DMS114 treated with DMSO at 0.1 percent for 48 hours (cell line): ENCODE results near the gene LRRC58.
"Not testable (repeated sequence)": the region's sequence is repeated elsewhere in the genome, so short reads cannot be mapped to it uniquely, and the experiment has no call there.

Experiments
- DNase-seq: peaks from one replicate; lab custom pipeline; 2025; ENCODE audit not compliant: unreplicated experiment; lab: John Stamatoyannopoulos, UW

Gene LRRC58

DNA sequence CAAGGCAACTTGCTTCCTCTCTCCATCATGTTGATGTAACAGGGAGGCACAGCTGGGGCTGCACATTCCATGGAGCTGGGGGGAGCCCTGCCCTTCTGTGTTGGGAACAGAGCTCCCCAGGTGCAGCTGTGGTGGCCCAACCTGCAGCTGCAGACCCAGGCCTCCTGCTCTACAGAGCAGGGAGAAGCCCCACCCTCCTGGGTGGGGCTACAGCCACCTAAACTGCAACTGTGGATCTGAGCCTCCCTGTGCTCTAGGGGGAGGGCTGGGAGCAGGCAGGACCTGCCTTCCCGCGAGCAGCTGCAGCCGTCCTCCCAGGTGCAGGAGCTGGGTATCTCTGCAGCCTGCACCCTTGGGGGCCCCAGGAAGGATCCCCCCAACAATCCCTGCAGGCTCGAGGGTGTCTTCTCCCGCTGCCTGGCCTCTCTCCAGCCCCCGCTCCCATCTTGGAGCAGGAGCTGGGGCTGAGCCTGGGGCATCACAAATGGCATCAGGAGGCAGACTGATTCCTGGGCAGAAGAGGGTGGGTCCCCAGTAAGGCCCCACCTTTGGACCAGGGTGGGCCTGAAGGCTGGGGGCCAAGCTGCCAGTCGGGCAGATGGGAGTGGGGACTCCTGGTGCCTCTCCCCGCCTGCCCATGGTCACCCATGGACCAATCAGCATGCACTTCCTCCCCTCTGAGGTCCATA is 7.4 kb downstream of the LRRC58 start:
- no peak for DNase-seq

DNA sequence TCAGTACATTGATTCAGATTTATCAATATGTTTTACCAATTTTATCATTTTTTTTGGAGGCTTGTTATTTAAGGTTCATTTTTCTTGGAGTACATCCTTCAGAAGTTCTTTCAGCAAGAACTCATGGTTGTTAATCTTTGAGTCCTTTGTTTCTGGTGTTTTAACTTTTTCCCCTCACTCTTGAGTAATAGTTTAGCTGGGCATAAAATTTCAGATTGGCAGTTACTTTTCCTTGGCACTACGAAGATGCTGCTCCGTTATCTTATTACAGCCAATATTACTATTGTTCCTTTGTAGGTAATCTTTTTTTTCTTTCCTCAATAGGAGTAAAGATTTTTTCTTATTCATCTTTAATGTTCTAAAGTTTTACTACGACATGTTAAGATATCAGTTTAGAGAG is 9.8 kb downstream of the LRRC58 start:
- no peak for DNase-seq

DNA sequence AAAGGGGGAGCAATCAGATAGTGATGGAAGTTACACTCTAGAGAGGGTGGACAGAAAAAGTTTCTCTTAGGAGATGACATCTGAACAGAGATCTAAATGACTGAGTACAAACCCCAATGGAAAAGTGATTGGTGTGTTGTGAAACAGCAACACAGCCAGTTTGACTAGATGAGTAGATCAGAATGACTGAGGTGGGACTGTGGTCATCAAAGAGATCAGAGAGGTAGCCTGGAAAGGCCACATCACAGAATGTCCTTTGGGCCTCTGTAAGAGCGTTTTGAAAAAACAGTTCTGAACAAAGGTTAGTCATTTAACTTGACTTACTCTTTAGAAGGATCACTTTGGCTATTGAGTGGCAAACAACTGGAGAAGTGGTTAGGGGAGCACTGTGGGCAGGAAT is 10.6 kb downstream of the LRRC58 start:
- no peak for DNase-seq

DNA sequence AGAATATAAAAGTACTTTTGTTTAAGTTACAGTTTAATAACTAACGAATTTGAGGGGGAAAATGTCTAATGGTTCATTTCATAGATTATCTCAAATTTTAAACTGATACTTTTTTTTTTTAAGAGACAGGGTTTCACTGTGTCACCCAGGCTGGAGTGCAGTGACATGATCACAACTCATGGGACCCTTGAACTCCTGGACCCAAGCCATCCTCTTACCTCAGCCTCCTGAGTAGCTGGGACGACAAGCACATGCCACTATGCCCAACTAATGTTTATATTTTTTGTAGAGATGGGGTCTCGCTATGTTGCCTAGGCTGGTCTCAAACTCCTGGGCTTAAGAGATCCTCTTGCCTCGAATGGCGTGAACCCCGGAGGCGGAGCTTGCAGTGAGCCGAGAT is 16.5 kb downstream of the LRRC58 start:
- no peak for DNase-seq

DNA sequence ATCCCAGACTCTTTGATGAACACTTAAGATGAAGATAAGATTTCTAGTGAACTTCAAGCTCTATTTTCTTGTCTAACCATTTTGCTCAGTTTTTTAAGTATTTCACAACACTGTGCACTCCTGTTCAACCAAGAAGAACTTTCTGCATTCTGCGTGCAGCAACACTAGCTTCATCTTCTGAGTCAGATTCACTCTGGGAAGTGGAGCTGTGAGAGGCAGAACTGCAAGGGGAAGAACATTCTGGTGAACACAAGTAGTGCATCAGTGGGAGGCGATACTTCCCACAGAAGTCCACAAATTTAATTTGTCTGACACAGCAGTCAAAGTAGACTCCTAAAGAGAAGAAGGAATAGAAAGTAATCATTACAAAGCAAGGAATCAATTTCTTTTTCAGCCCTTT is 18.1 kb downstream of the LRRC58 start:
- DNase-seq: no peak

DNA sequence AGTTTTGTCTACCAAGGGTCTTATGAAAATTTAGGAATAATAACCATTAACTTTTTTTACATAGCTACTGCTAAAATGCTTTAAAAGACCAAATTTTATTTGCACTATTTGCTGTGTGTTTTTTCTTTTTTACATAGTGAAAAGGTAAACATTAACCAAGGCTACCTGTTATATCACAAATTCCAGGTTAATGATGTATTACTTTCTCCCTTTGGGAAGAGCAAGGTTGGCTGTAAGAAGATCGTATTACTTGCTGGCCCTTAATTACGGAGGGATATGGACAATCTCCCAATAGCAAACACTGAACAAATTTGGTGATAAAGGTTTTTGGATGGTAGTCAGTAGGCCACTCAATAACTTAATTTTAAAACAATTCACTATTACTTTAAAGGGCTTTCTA is 22.4 kb downstream of the LRRC58 start:
- no peak for DNase-seq

DNA sequence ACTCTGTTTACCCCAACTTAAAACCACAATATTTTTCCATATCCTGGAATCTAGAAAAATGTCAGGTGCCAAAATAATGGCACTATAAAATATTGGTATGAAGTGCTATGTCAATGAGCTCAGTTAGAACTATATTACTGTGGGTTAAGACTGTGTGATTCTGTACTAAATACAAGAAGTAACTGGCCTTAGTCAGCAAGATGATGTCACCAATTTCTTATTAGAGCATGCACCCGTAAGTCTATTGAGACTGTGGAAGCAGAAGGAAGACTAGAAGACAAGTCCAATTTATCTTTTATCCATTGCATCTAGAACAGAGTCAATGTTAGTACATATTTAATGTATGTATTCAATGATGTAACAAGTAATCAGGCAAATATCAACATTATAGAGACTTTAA is 25.0 kb downstream of the LRRC58 start:
- DNase-seq: no peak

DNA sequence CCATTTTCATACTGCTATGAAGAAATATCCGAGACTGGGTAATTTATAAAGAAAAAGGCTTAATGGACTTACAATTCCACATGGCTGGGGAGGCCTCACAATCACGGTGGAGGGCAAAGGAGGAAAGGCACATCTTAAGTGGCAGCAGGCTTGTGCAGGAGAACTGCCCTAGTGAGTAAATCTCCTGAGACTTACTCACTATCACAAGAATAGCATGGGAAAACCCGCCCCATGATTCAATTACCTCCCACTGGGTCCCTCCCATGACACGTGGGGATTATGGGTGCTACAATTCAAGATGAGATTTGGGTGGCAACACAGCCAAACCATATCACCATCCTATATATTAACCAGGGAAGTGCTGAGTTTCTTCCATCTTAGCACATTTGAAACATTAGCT is 25.4 kb downstream of the LRRC58 start:
- not testable (repeated sequence) for DNase-seq

DNA sequence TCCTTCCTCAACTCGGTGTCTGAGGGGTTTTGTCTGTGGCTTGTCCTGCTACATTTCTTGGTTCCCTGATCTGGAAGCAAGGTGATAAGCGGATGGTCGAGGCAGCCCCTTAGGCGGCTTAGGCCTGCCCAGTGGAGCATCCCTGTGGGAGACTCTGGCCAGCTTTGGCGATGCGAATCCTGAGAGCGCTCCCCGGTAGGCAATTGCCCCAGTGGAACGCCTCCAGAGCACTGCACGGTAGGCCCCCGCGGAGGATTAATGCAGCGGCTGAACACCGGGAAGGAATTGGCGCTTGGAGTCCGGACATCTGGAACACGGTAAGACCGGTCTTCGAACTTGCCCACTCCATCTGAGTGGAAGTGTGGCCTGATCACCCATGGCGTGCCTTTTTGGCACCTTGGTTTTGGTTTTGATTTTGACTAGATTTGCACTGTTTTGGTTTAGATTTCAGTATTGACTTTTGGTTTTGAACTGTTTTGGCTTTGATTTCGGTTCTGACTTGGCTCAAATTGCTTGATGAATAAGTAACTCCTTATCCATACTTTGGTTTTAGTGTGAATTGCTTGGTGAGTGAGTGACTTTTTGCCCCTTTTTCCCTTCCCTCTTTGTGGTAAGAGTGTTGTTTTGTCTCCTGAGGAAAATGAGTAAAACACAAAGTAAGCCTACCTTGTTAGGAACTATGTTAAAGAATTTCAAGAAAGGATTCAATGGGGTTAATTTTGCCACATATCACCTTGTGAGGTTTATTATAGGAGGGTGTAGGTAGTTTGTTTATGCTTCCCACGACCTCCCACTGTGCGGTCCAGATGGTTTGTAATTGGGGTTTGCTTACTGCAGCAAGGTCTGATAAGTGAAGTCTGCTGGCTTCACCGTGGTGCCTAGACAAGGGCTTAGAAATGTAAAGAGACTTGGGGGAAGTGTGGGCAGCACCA is 37.0 kb downstream of the LRRC58 start:
- DNase-seq: no peak

- DNase-seq: no peak
Measured at GRCh38 chr3:120306519-120307455, 42.4 kb downstream of the LRRC58 start.

- DNase-seq: no peak
Measured at GRCh38 chr3:120304616-120305015, 44.5 kb downstream of the LRRC58 start.

GRCh38 chr3:120302361-120302760 is 46.8 kb downstream of the LRRC58 start:
- DNase-seq: no peak

- DNase-seq: no peak
Measured at GRCh38 chr3:120300971-120301370, 48.2 kb downstream of the LRRC58 start.

DNA sequence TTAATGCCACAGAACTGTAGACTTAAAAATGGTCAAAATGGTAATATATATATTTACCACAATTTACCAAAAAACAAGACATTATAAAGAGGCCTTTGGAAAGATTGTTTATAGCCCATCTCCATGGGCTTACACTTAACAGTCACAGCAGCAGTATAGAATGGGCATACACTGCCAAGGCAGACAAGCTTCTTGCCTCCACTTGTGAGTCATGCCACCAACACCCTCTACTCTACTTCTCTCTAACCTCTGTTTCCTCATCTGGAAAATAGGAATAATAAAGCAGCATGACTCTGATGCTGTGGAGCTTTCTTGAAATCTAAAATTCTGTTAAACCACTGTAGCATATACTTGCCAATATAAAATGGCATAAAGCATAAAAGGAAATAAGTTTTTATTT is 49.8 kb downstream of the LRRC58 start:
- DNase-seq: no peak

GRCh38 chr3:120298996-120299395 is 50.2 kb downstream of the LRRC58 start:
- no peak for DNase-seq

- DNase-seq: not testable (repeated sequence)
Measured at GRCh38 chr3:120291552-120291951, 57.6 kb downstream of the LRRC58 start.

DNA sequence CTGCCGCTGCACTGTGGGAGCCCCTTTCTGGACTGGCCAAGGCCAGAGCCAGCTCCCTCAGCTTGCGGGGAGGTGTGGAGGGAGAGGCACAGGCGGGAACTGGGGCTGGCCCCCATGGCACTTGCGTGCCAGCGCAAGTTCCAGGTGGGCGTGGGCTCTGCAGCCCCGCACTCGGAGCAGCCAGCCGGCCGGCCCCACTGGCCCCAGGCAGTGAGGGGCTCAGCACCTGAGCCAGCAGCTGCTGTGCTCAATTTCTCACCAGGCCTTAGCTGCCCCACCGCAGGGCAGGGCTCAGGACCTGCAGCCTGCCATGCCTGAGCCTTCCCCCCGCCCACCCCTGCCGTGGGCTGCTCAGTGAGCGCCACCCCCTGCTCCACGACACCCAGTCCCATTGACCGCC is 59.5 kb downstream of the LRRC58 start:
- DNase-seq: no peak

DNA sequence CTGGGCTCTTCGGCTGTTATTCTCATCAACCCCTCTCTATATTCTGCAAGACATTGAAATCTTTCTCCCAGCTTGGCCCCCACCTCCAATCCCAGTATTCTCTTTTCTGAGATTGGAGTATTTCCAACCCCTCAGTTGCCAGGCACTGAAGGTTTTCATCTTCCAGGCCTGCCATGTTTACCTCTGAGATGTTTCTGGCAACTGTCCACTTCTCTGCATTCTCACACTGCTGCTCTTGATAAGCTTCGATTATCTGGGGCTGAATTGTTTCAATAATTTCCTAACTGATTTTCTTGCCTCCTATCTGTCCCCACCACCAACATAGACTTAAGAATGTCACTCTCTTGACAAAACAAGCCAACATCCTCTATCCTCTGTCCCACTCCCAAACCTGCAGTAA is 62.7 kb downstream of the LRRC58 start:
- DNase-seq: no peak

GRCh38 chr3:120285508-120285841 is 63.7 kb downstream of the LRRC58 start:
- DNase-seq: no peak

DNA sequence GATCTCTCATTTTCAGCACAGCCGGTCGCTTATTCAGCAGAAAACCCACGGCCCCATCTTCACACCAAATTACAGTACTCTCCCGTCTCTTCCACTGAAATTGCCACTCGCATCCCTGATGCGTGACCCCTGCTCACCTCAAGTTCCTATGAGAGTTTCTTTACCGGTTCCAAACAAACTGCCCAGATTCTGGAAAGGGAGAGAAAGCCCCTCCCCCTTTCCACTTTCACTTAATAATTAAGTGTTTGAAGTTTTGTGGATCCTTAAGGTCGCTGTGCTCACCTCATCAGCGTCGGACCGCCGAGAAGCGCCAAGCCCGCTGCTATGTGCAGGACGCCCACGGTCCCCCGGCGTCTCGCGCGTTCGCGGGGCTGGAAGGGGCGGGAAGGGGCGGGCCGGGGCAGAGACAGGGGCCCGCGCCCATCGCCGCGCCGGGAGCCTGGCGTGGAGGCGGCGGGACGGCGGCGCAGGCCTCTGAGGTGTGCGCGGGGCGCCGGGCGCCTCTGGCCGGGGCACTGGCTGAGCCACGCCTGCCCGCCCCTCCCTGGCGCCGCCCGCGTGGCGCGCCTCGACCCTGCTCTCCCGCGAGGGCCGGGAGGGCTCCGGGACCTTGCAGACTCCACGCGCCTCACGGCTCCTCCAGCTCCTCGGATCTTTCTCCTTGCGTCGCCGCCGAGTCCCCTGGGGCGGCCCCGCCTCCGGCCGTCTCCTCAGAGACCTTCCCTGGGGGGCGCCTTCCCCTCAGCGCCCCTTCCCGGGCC is 64.2 kb downstream of the LRRC58 start, which contains the start of gene GPR156:
TSS of gene GPR156 (minus strand) at position 476 of the 761 bp plus-strand sequence. CDS start 41,124 bp downstream, outside the sequence.
- no peak for DNase-seq

GRCh38 chr3:120281261-120281660 is 67.9 kb downstream of the LRRC58 start:
- no peak for DNase-seq
